Endothelial cell of umbilical vein (primary cell): ENCODE measurements around the gene MROH7. TPM values are rescaled to one million over a fixed set of nuclear protein-coding genes. Genes with fewer than 3 reads are reported as not detected.

Source experiments
- BruUV-seq: library from RNA; stranded (reverse); fragments of 400-500 nt; replicated peaks from 2 replicates; lab custom pipeline; 2021; lab: Mats Ljungman, UMichigan
- CTCF ChIA-PET: fragments of 300-600, 350-600 bp; sonication (Branson Sonifier 250); formaldehyde crosslinking; loops from one replicate; lab custom pipeline; 2021; ENCODE audit warnings: antibody characterized with exemption, inconsistent platforms; lab: Charles Lee
- POLR2A ChIA-PET: fragments of 300-600, 350-600 bp; sonication (Branson Sonifier 250); formaldehyde crosslinking; loops from one replicate; lab custom pipeline; 2021; ENCODE audit warnings: antibody characterized with exemption, inconsistent platforms; lab: Charles Lee
- DNase-seq: peaks from one replicate; pipeline ENCODE4 v3.0.0-alpha.2; 2011; ENCODE audit warnings: low read depth, low spot score
- FAIRE-seq: peaks from 2 replicates; lab custom pipeline; 2011; peaks lifted over from hg19 to GRCh38; lab: Jason Lieb, UNC
- H2AFZ ChIP-seq: 2 replicates; pipeline ENCODE4 v1.6.0; 2012; ENCODE audit warnings: low read depth, low read length, control low read depth, inconsistent platforms
- H3K27ac ChIP-seq: 2 replicates; pipeline ENCODE4 v1.5.1; 2011; ENCODE audit warnings: low read depth, mild to moderate bottlenecking, control low read depth, low read length, moderate library complexity; ENCODE audit not compliant: insufficient read depth
- H3K27me3 ChIP-seq, 2 experiments: 2 replicates each; pipeline versions ENCODE4 v1.6.0 to v1.6.1; 2011; ENCODE audit warnings: low read length in 2 of 2, mixed read lengths in 1 of 2; ENCODE audit not compliant: control insufficient read depth in 2 of 2, insufficient read depth in 2 of 2
- H3K36me3 ChIP-seq, 2 experiments: 2 replicates in 1 of 2; 3 replicates in 1 of 2; pipeline ENCODE4 v1.5.1; 2011; ENCODE audit warnings: low read length in 2 of 2, mild to moderate bottlenecking in 1 of 2, moderate library complexity in 1 of 2; ENCODE audit not compliant: control insufficient read depth in 2 of 2, insufficient read depth in 2 of 2; ENCODE audit errors: extremely low read depth in 1 of 2
- H3K4me1 ChIP-seq: 3 replicates; pipeline ENCODE4 v1.5.1; 2011; ENCODE audit warnings: mild to moderate bottlenecking, low read length; ENCODE audit not compliant: control insufficient read depth, insufficient read depth; ENCODE audit errors: extremely low read depth
- H3K4me2 ChIP-seq: 2 replicates; pipeline ENCODE4 v1.6.1; 2011; ENCODE audit warnings: low read length, control low read depth, mixed read lengths; ENCODE audit not compliant: insufficient read depth
- H3K4me3 ChIP-seq, 3 experiments: fragments of 200-600 bp in 1 of 3; sonication (generic), shearing (Covaris generic) in 1 of 3; replicated peaks in 1 of 3; 2 replicates each; pipeline ENCODE4 v1.5.1; 2011 to 2016; ENCODE audit warnings: control low read depth in 3 of 3, low read length in 3 of 3, mild to moderate bottlenecking in 2 of 3, inconsistent platforms in 1 of 3, low read depth in 1 of 3, moderate library complexity in 1 of 3; ENCODE audit not compliant: insufficient read depth in 1 of 3
- H3K79me2 ChIP-seq: 2 replicates; pipeline ENCODE4 v1.6.0; 2012; ENCODE audit warnings: low read length, inconsistent platforms; ENCODE audit not compliant: control insufficient read depth, insufficient read depth
- H3K9ac ChIP-seq: replicated peaks from 2 replicates; pipeline ENCODE3; 2011; ENCODE audit warnings: low read length, control low read depth; ENCODE audit not compliant: insufficient read depth; ENCODE audit errors: extremely low read depth
- H3K9me1 ChIP-seq: replicated peaks from 3 replicates; pipeline ENCODE4 v1.6.0; 2011; ENCODE audit warnings: mild to moderate bottlenecking, low read length; ENCODE audit not compliant: control insufficient read depth, insufficient read depth; ENCODE audit errors: extremely low read depth
- H3K9me3 ChIP-seq: replicated peaks from 2 replicates; pipeline ENCODE4 v1.5.1; 2012; ENCODE audit warnings: low read length, inconsistent platforms; ENCODE audit not compliant: control insufficient read depth, insufficient read depth
- H4K20me1 ChIP-seq: replicated peaks from 2 replicates; pipeline ENCODE3; 2011; ENCODE audit warnings: mild to moderate bottlenecking, low read length; ENCODE audit not compliant: control insufficient read depth, insufficient read depth; ENCODE audit errors: extremely low read depth
- EZH2 ChIP-seq: IDR thresholded peaks from 2 replicates; pipeline ENCODE4 v1.6.1; 2012; ENCODE audit warnings: borderline replicate concordance, low read depth, mild to moderate bottlenecking, moderate library complexity, low read length, inconsistent platforms; ENCODE audit not compliant: severe bottlenecking
- FOS ChIP-seq: IDR thresholded peaks from 2 replicates; pipeline ENCODE4 v1.6.1; 2011; ENCODE audit warnings: mild to moderate bottlenecking, low read length, moderate library complexity, borderline replicate concordance; ENCODE audit not compliant: insufficient read depth
- GATA2 ChIP-seq: IDR thresholded peaks from 2 replicates; pipeline ENCODE4 v1.7.0; 2011; ENCODE audit warnings: low read depth, mild to moderate bottlenecking, moderate library complexity, mixed read lengths, low read length; ENCODE audit not compliant: insufficient read length, insufficient read depth
- JUN ChIP-seq: IDR thresholded peaks from 2 replicates; pipeline ENCODE4 v1.6.1; 2011; ENCODE audit warnings: borderline replicate concordance, low read depth; ENCODE audit not compliant: insufficient read length, insufficient read depth
- MAX ChIP-seq: IDR thresholded peaks from 2 replicates; pipeline ENCODE4 v1.6.1; 2011; ENCODE audit not compliant: insufficient read depth, insufficient read length
- MYC ChIP-seq: IDR thresholded peaks from one replicate; pipeline ENCODE4 v1.6.1; 2011; ENCODE audit warnings: mild to moderate bottlenecking, low read depth, low read length
- POLR2A ChIP-seq: IDR thresholded peaks from 2 replicates; pipeline ENCODE4 v1.6.1; 2012; ENCODE audit warnings: low read depth, mild to moderate bottlenecking, control low read depth, low read length
- POLR2AphosphoS5 ChIP-seq: IDR thresholded peaks from 2 replicates; pipeline ENCODE4 v1.6.1; 2012; ENCODE audit warnings: low read depth, mild to moderate bottlenecking, control low read depth, low read length, moderate library complexity; ENCODE audit not compliant: insufficient read depth
- dilution Hi-C: fragments of 300-500 bp; cut with MboI; formaldehyde crosslinking; loops from one replicate; pipeline ENCODE4 v1.15.0; 2019; ENCODE audit warnings: low sequenced_read_pairs; ENCODE audit not compliant: extremely low pct_ligation_motif_present
- intact Hi-C: fragments of 100-400 bp; cut with micrococcal nuclease; formaldehyde crosslinking; loops from one replicate; pipeline ENCODE4 v1.10.0; 2022
- polyA plus RNA-seq, 4 experiments: library from polyadenylated mRNA; depleted of rRNA in 3 of 4; stranded (reverse) in 3 of 4; unstranded in 1 of 4; fragments of >200 nt; gene quantifications; 2 replicates each; pipeline versions ENCODE4 v1.2.1 to v1.2.3, GENCODE V29; 2011 to 2012; ENCODE audit warnings: missing spikeins in 1 of 4
- total RNA-seq: library from RNA; stranded (reverse); gene quantifications from 2 replicates; pipeline ENCODE4 v1.2.3, GENCODE V29; 2021
- TF ChIP-seq, protein P1 (sequence below), 2 donors: IDR thresholded peaks; 1 replicate in 1 of 2; 2 replicates in 1 of 2; pipeline ENCODE4 v1.5.1; 2011; ENCODE audit warnings: low read length in 2 of 2, mild to moderate bottlenecking in 2 of 2, moderate library complexity in 2 of 2, control low read depth in 1 of 2, inconsistent platforms in 1 of 2, low read depth in 1 of 2; ENCODE audit not compliant: insufficient read depth in 1 of 2; ENCODE audit errors: extremely low read depth in 1 of 2

MROH7 gene
- total and polyA plus RNA-seq, 2 donors (not counting 3 experiments of a cell fraction or from before 2014, with no cell fraction given) = 0.06 to 0.24 TPM

DNA sequence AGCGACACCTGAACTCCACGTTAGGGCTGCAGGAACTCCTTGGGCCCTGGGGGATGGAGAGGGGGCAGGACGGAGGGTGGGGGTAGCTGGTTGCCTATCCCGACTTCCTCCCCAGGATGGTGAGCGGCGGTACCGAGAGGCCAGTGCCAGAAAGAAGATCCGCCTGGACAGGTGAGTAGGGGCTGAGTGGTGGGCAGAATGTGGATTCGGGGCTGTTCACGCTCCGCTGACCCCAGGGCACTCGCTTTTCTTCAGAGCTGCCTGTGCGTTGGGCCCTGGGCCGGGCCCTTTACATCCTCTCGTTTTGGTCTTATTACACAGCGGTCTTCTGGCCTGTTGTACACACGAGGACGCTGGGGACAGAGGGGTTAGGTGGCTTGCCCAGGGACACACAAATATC is 39.0 kb upstream of the MROH7 start:
- no peak for FAIRE-seq
- Histone ChIP-seq H3K27me3 (no peaks in the 10 kb centered on the region), H3K4me2 (no peak overlapping the region), H3K4me3 (no peak overlapping the region), H3K4me1 (peaks cover 3% of the 10 kb centered on the region), H3K27ac (no peak overlapping the region), H2AFZ (no peak overlapping the region), H3K9me1 (no peaks in the 10 kb centered on the region), H4K20me1 (no peaks in the 10 kb centered on the region), H3K9me3 (no peaks in the 10 kb centered on the region), H3K79me2 (no peaks in the 10 kb centered on the region), H3K9ac (no peak overlapping the region), H3K36me3 (no peaks in the 10 kb centered on the region)
- CTCF ChIA-PET = no interaction called here
- intact Hi-C loops = no loop called here
- BruUV-seq = no TSS peak
- dilution Hi-C loops = no loop called here
- POLR2A ChIA-PET = no interaction called here
- DNase-seq = no peak
- TF ChIP-seq JUN (no peak), POLR2AphosphoS5 (no peak), FOS (no peak), GATA2 (no peak), EZH2 (no peak), MYC (no peak), MAX (no peak), POLR2A (no peak)
- TF ChIP-seq, protein P1, sequence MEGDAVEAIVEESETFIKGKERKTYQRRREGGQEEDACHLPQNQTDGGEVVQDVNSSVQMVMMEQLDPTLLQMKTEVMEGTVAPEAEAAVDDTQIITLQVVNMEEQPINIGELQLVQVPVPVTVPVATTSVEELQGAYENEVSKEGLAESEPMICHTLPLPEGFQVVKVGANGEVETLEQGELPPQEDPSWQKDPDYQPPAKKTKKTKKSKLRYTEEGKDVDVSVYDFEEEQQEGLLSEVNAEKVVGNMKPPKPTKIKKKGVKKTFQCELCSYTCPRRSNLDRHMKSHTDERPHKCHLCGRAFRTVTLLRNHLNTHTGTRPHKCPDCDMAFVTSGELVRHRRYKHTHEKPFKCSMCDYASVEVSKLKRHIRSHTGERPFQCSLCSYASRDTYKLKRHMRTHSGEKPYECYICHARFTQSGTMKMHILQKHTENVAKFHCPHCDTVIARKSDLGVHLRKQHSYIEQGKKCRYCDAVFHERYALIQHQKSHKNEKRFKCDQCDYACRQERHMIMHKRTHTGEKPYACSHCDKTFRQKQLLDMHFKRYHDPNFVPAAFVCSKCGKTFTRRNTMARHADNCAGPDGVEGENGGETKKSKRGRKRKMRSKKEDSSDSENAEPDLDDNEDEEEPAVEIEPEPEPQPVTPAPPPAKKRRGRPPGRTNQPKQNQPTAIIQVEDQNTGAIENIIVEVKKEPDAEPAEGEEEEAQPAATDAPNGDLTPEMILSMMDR (IDR thresholded peaks at IDR 0.05; ENCODE audit: extremely low read depth in 1 of 2, insufficient read depth in 1 of 2, low read depth in 1 of 2, low read length in 2 of 2) = no peak
